ENCODE measurements around the gene NHSL2.
"Not testable (repeated sequence)": the region's sequence is repeated elsewhere in the genome, so short reads cannot be mapped to it uniquely, and the experiment has no call there.

GRCh38 chrX:71869566-71869965 is 41.1 kb upstream of the NHSL2 start:
- TF ChIP-seq POLR2A, CTCF, POLR2AphosphoS5 (IDR thresholded peaks at IDR 0.05): not testable (repeated sequence)
